Measurements from ENCODE around the gene DNAJB13.

The DNAJB13 gene

DNA sequence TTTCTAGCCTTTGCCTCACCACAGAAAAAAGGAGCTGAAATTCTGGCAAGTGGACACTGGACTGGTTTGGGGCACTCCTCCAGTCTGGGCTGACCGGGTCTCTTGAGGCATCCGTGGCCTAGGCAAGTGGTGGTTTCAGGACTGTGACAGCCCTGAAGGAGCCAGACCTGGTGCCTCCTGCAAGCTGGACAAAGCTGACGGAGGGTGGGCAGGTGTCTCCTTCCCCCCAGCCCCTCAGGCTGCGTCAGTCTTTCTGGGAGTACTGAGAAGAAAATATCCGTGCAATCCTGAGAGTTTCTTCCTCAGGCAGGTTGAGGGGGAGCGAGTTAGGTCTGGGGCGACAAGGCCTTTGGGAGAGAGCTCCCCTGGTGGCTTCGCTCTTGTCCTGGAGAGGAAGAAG lies 62.3 kb downstream of the DNAJB13 start:
- Histone ChIP-seq H3K9ac (no peak overlapping the region), H3K79me2 (ENCODE audit: insufficient read depth, low read depth) (no peaks in the 10 kb centered on the region), H3K4me1 (ENCODE audit: low read depth, poor library complexity, severe bottlenecking) (peaks cover 6% of the 10 kb centered on the region), H3K27me3 (ENCODE audit: insufficient read depth, low read depth) (no peaks in the 10 kb centered on the region), H3K27ac (no peak overlapping the region), H4K20me1 (ENCODE audit: insufficient read depth) (no peaks in the 10 kb centered on the region), H3K4me3 (IDR thresholded peaks at IDR 0.05; ENCODE audit: insufficient read depth, low read depth, low read length) (no peak overlapping the region), H2AFZ (ENCODE audit: low read depth) (no peak overlapping the region), H3K4me2 (no peak overlapping the region), H3K36me3 (ENCODE audit: insufficient read depth) (no peaks in the 10 kb centered on the region)
- TF ChIP-seq, protein P1, sequence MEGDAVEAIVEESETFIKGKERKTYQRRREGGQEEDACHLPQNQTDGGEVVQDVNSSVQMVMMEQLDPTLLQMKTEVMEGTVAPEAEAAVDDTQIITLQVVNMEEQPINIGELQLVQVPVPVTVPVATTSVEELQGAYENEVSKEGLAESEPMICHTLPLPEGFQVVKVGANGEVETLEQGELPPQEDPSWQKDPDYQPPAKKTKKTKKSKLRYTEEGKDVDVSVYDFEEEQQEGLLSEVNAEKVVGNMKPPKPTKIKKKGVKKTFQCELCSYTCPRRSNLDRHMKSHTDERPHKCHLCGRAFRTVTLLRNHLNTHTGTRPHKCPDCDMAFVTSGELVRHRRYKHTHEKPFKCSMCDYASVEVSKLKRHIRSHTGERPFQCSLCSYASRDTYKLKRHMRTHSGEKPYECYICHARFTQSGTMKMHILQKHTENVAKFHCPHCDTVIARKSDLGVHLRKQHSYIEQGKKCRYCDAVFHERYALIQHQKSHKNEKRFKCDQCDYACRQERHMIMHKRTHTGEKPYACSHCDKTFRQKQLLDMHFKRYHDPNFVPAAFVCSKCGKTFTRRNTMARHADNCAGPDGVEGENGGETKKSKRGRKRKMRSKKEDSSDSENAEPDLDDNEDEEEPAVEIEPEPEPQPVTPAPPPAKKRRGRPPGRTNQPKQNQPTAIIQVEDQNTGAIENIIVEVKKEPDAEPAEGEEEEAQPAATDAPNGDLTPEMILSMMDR (conservative IDR thresholded peaks at IDR 0.05; ENCODE audit: low read depth, low read length), result no peak

DNA sequence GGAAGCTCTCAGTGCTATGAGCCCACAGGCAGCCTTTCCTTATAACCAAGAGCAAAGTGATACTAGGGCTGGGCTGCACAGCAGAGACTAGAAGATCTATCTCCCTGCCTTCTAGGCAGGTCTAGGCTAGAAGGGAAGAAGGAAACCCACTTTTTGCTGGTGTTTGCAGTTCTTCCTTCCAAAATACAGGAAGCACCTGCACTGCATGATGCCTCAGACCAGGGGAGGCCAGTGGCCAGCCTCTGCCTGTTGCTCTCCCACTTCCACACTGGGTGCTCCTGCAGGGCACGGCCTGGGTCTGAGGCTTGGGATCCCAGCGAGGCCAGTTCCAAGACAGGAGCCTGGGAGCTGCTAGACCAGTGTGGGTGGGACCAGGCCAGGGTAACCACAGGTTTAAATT lies 64.1 kb downstream of the DNAJB13 start:
- Histone ChIP-seq H2AFZ (ENCODE audit: low read depth) (no peak overlapping the region), H3K27ac (no peak overlapping the region), H3K27me3 (ENCODE audit: insufficient read depth, low read depth) (no peaks in the 10 kb centered on the region), H3K79me2 (ENCODE audit: insufficient read depth, low read depth) (no peaks in the 10 kb centered on the region), H3K4me1 (ENCODE audit: low read depth, poor library complexity, severe bottlenecking) (peaks cover 6% of the 10 kb centered on the region), H3K4me3 (IDR thresholded peaks at IDR 0.05; ENCODE audit: insufficient read depth, low read depth, low read length) (no peak overlapping the region), H3K36me3 (ENCODE audit: insufficient read depth) (no peaks in the 10 kb centered on the region), H3K4me2 (no peak overlapping the region), H3K9ac (no peak overlapping the region), H4K20me1 (ENCODE audit: insufficient read depth) (no peaks in the 10 kb centered on the region)
- TF ChIP-seq, protein P1 (conservative IDR thresholded peaks at IDR 0.05; ENCODE audit: low read depth, low read length), result no peak

DNA sequence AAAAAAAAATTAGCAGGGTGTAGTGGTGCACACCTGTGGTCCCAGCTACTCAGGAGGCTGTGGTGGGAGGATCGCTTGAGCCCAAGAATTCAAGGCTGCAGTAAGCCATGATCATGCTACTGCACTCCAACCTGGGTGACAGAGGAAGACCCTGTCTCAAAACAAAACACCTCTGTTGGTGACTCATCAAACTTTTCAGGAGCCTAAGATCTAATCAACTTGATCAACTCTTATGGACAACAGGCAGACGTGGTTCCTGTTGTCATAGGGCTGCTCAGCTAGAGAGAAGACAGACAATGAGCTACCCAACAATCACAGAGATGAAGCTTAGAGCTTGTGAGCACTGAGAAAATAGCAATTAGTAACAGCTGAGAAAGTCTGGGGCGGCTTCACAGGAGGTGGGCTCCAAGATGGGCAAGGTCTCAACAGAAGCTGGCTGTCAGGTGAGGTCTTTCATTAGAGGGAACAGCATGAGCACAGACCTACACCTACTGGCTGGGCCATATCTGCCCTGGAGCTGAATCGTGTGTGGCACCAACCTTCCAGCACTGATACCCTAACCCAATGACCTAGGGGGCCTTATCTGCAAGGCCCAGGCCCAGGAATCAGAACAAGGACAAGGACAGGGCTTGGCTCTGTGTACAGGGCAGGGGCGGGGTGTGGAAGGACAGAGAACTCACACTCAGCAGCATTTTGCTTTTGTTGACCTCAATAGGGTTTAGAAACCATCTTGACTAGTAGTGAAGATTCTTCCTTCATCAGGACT lies 65.3 kb downstream of the DNAJB13 start:
- no peak overlapping the region for H3K9ac ChIP-seq
- TF ChIP-seq, protein P1 (conservative IDR thresholded peaks at IDR 0.05; ENCODE audit: low read depth, low read length), result no peak
- H3K79me2 ChIP-seq (ENCODE audit: insufficient read depth, low read depth), result no peaks in the 10 kb centered on the region
- no peak overlapping the region for H3K4me3 ChIP-seq (IDR thresholded peaks at IDR 0.05; ENCODE audit: insufficient read depth, low read depth, low read length)
- H3K4me1 ChIP-seq (ENCODE audit: low read depth, poor library complexity, severe bottlenecking), result peaks cover 6% of the 10 kb centered on the region
- no peak overlapping the region for H2AFZ ChIP-seq (ENCODE audit: low read depth)
- H3K36me3 ChIP-seq (ENCODE audit: insufficient read depth), result no peaks in the 10 kb centered on the region
- H3K4me2 ChIP-seq, result no peak overlapping the region
- H4K20me1 ChIP-seq (ENCODE audit: insufficient read depth), result no peaks in the 10 kb centered on the region
- H3K27ac ChIP-seq, result no peak overlapping the region
- H3K27me3 ChIP-seq (ENCODE audit: insufficient read depth, low read depth), result no peaks in the 10 kb centered on the region

DNA sequence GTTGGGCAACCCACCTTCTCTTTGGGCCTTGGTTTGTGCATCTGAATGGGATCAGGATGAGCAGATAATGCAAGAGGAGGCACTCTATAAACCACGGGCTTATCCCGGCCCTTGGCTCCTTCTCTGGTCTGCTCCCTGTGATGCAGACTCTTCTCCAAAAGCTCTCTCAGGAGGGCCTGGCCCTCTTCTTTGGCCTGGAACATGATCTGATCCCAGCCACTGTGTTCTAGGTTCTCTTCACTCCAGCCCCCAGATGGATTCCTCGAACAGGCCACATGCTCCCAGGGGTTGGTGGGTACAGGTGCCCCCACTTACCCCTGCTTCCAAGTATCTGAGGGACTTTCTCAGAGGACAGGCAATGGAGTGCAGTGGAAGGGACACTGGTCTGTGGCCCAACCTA lies 66.8 kb downstream of the DNAJB13 start:
- no peaks in the 10 kb centered on the region for H4K20me1 ChIP-seq (ENCODE audit: insufficient read depth)
- H3K4me2 ChIP-seq, result no peak overlapping the region
- H3K36me3 ChIP-seq (ENCODE audit: insufficient read depth), result no peaks in the 10 kb centered on the region
- no peak overlapping the region for H3K4me3 ChIP-seq (IDR thresholded peaks at IDR 0.05; ENCODE audit: insufficient read depth, low read depth, low read length)
- H3K4me1 ChIP-seq (ENCODE audit: low read depth, poor library complexity, severe bottlenecking), result peaks cover 6% of the 10 kb centered on the region
- no peaks in the 10 kb centered on the region for H3K79me2 ChIP-seq (ENCODE audit: insufficient read depth, low read depth)
- no peak overlapping the region for H3K9ac ChIP-seq
- H3K27me3 ChIP-seq (ENCODE audit: insufficient read depth, low read depth), result no peaks in the 10 kb centered on the region
- TF ChIP-seq, protein P1 (conservative IDR thresholded peaks at IDR 0.05; ENCODE audit: low read depth, low read length), result no peak
- no peak overlapping the region for H2AFZ ChIP-seq (ENCODE audit: low read depth)
- H3K27ac ChIP-seq, result no peak overlapping the region

All from KMS-11 (cell line).